CD4-positive, alpha-beta T cell treated with Interleukin-4 for 1 hour (primary cell): ENCODE results near the gene CLDN14.

Source experiments
- DNase-seq, 2 donors: peaks; one replicate each; pipeline ENCODE4 v3.0.0-alpha.2; 2020 to 2022

Gene CLDN14

GRCh38 chr21:36479415-36480402, at the start of gene CLDN14:
Gene CLDN14, minus strand, starts transcription at chr21:36480122. Its CDS starts 18,427 bp downstream, at chr21:36461695.
- DNase-seq, result no peak

GRCh38 chr21:36528716-36529115, 48.8 kb upstream of the CLDN14 start:
- no peak for DNase-seq

- no peak for DNase-seq
These were observed 47.4 kb upstream of the CLDN14 start for GRCh38 chr21:36527317-36527716.

GRCh38 chr21:36526104-36526503, 46.2 kb upstream of the CLDN14 start:
- no peak for DNase-seq

GRCh38 chr21:36524477-36524876, 44.6 kb upstream of the CLDN14 start:
- no peak for DNase-seq

- no peak for DNase-seq
These were observed 42.4 kb upstream of the CLDN14 start for GRCh38 chr21:36522219-36522808.

GRCh38 chr21:36518883-36519492, 39.1 kb upstream of the CLDN14 start:
- DNase-seq, result no peak

- no peak for DNase-seq
These were observed 37.6 kb upstream of the CLDN14 start for GRCh38 chr21:36517366-36518075.

- DNase-seq, result no peak
These were observed 36.4 kb upstream of the CLDN14 start for GRCh38 chr21:36516281-36516680.

- peak in 1 of 2 donors; percentile 13 for DNase-seq
These were observed 33.5 kb upstream of the CLDN14 start for GRCh38 chr21:36513430-36513829.

GRCh38 chr21:36512971-36513370, 33.0 kb upstream of the CLDN14 start:
- DNase-seq, result no peak

- DNase-seq, result no peak
These were observed 31.7 kb upstream of the CLDN14 start for GRCh38 chr21:36511484-36512220.

GRCh38 chr21:36510911-36511310, 31.0 kb upstream of the CLDN14 start:
- no peak for DNase-seq

GRCh38 chr21:36509973-36510664, 30.2 kb upstream of the CLDN14 start:
- no peak for DNase-seq

- DNase-seq, result no peak
These were observed 29.0 kb upstream of the CLDN14 start for GRCh38 chr21:36508948-36509347.

- DNase-seq, result no peak
These were observed 27.6 kb upstream of the CLDN14 start for GRCh38 chr21:36507397-36508018.

- DNase-seq, result no peak
These were observed 26.6 kb upstream of the CLDN14 start for GRCh38 chr21:36506482-36506881.

- peak in 1 of 2 donors; percentile 45 for DNase-seq
These were observed 24.4 kb upstream of the CLDN14 start for GRCh38 chr21:36504067-36505058.

GRCh38 chr21:36502365-36502764, 22.4 kb upstream of the CLDN14 start:
- DNase-seq, result no peak

GRCh38 chr21:36501589-36501892, 21.6 kb upstream of the CLDN14 start:
- no peak for DNase-seq
